Measurements from ENCODE around the gene PLXNB1.
A peak's percentile ranks its signal among the peaks of the same experiment; 100 is the strongest.

DNA sequence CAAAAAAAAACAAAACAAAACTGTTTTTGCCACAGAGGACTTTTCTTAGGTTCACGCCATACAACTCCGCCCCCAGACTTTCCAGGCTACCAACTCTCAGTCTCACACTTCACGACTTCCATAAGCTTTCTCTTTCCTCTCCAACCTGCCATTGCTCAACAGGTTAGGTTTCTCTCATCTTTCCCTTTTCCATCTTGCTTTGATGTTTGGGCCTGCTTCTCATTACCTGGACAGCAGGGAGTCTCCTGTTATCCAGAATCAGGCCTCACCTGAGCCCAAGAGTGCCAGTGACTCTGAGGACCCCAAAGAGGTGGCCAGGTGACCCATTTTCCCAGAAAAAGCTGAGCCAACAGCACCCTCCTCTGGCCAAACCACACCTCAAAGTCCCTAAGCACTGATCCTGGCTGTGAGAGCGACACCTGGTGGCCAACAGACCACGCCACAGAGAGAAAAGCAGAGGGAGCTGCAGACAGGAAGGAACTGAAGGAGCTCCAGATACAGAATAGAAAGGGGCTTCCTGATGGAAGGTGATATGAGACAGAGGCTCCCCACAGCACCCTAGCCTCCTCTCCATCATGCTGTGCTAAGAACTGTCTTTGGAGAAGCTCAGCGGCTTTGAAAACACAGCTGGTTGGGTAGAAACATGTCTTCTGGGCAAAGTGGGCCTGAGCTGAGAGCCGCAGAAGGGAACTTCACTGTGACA is 6.0 kb upstream of the PLXNB1 start:
- TF ChIP-seq FIP1L1 (IDR thresholded peaks at IDR 0.05; ENCODE audit: borderline replicate concordance, insufficient read depth, low read depth, low read length) (no peak), BHLHE40 (IDR thresholded peaks at IDR 0.05; ENCODE audit: low read length) (peak; percentile 36; the same call in 1 of the 2 replicates), ATF7-NPFF (CRISPR knock-in tag; IDR thresholded peaks at IDR 0.05; ENCODE audit: low read depth) (no peak), ATF3 (CRISPR knock-in tag; IDR thresholded peaks at IDR 0.05) (no peak), ZFX (CRISPR knock-in tag; IDR thresholded peaks at IDR 0.05; ENCODE audit: low read depth) (peak; percentile 50; the same call in 1 of the 2 replicates), ZNF367 (CRISPR knock-in tag; IDR thresholded peaks at IDR 0.05; ENCODE audit: borderline replicate concordance) (no peak), CTCF (CRISPR knock-in tag; IDR thresholded peaks at IDR 0.05) (peak; percentile 100), JDP2 (CRISPR knock-in tag; IDR thresholded peaks at IDR 0.05; ENCODE audit: borderline replicate concordance) (no peak), POGK (CRISPR knock-in tag; conservative IDR thresholded peaks at IDR 0.05) (no peak), BRCA1 (CRISPR knock-in tag; IDR thresholded peaks at IDR 0.05) (no peak), TBX3 (IDR thresholded peaks at IDR 0.05; ENCODE audit: borderline replicate concordance) (no peak), ATF6 (CRISPR knock-in tag; conservative IDR thresholded peaks at IDR 0.05) (no peak)
- TF ChIP-seq, protein P1, sequence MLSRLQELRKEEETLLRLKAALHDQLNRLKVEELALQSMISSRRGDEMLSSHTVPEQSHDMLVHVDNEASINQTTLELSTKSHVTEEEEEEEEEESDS (CRISPR knock-in tag; IDR thresholded peaks at IDR 0.05; ENCODE audit: borderline replicate concordance), result no peak

All from HepG2 (cell line).